H1 (cell line): Measurements from ENCODE around the gene HSF5. TPM values are rescaled to one million over a fixed set of nuclear protein-coding genes. Genes with fewer than 3 reads are reported as not detected.

Source experiments
- CTCF ChIA-PET: fragments of 300-600 bp; sonication (Branson Sonifier 250); formaldehyde crosslinking; loops from one replicate; lab custom pipeline; 2021; ENCODE audit not compliant: partially characterized antibody; lab: Charles Lee
- POLR2A ChIA-PET: fragments of 300-600 bp; sonication (Branson Sonifier 250); formaldehyde crosslinking; loops from one replicate; lab custom pipeline; 2021; ENCODE audit warnings: inconsistent platforms; ENCODE audit not compliant: partially characterized antibody; lab: Charles Lee
- DNase-seq, 2 experiments: peaks; one replicate each; pipeline versions ENCODE4 v3.0.0 to v3.0.0-alpha.2; 2010 to 2022; ENCODE audit warnings: low spot score in 2 of 2, low read depth in 1 of 2, mixed read lengths in 1 of 2
- FAIRE-seq: peaks from 2 replicates; lab custom pipeline; 2011; peaks lifted over from hg19 to GRCh38; lab: Jason Lieb, UNC
- H2AFZ ChIP-seq: 2 replicates; pipeline ENCODE4 v1.8.1; 2012; ENCODE audit warnings: low read length, inconsistent platforms
- H2AK5ac ChIP-seq: 2 replicates; pipeline ENCODE4 v1.6.1; 2013; ENCODE audit warnings: low read depth, low read length
- H2BK120ac ChIP-seq: replicated peaks from 2 replicates; pipeline ENCODE3; 2013; ENCODE audit warnings: low read depth, low read length, inconsistent platforms
- H2BK12ac ChIP-seq: 2 replicates; pipeline ENCODE4 v1.6.1; 2013; ENCODE audit warnings: low read depth, low read length
- H2BK15ac ChIP-seq: 2 replicates; pipeline ENCODE4 v1.6.1; 2013; ENCODE audit warnings: low read length
- H2BK20ac ChIP-seq: 2 replicates; pipeline ENCODE4 v1.6.1; 2013; ENCODE audit warnings: low read length
- H2BK5ac ChIP-seq: 2 replicates; pipeline ENCODE4 v1.6.1; 2013; ENCODE audit warnings: low read depth, low read length
- H3K14ac ChIP-seq: 2 replicates; pipeline ENCODE4 v1.6.1; 2013; ENCODE audit warnings: inconsistent platforms; ENCODE audit not compliant: insufficient read length
- H3K18ac ChIP-seq: 2 replicates; pipeline ENCODE4 v1.6.1; 2013; ENCODE audit warnings: low read length; ENCODE audit errors: extremely low read depth
- H3K23ac ChIP-seq: 2 replicates; pipeline ENCODE4 v1.6.1; 2013; ENCODE audit warnings: inconsistent platforms; ENCODE audit not compliant: insufficient read length
- H3K23me2 ChIP-seq: 2 replicates; pipeline ENCODE4 v1.6.1; 2013; ENCODE audit warnings: low read depth, low read length
- H3K27ac ChIP-seq: 2 replicates; pipeline ENCODE4 v1.6.1; 2011; ENCODE audit warnings: low read depth, low read length, inconsistent platforms
- H3K27me3 ChIP-seq, 4 experiments: replicated peaks in 1 of 4; 1 replicate in 1 of 4; 2 replicates in 3 of 4; pipeline versions ENCODE4 v1.6.1 to v1.8.1; 2011 to 2013; ENCODE audit warnings: low read length in 3 of 4, mild to moderate bottlenecking in 3 of 4, inconsistent platforms in 2 of 4, mixed read lengths in 2 of 4, moderate library complexity in 1 of 4; ENCODE audit not compliant: control insufficient read depth in 3 of 4, insufficient read depth in 3 of 4; ENCODE audit errors: extremely low read depth in 1 of 4
- H3K36me3 ChIP-seq, 4 experiments: 2 replicates each; pipeline versions ENCODE4 v1.6.1 to v1.8.1; 2011 to 2013; ENCODE audit warnings: mild to moderate bottlenecking in 4 of 4, low read length in 3 of 4, moderate library complexity in 2 of 4, control low read depth in 1 of 4, inconsistent platforms in 1 of 4; ENCODE audit not compliant: insufficient read depth in 4 of 4, control insufficient read depth in 2 of 4
- H3K4ac ChIP-seq: replicated peaks from 2 replicates; pipeline ENCODE3; 2013; ENCODE audit warnings: low read length, low read depth, mixed read lengths, inconsistent platforms; ENCODE audit not compliant: insufficient read length
- H3K4me1 ChIP-seq, 4 experiments: replicated peaks in 1 of 4; 1 replicate in 1 of 4; 2 replicates in 3 of 4; pipeline versions ENCODE4 v1.6.1 to v1.8.1; 2011 to 2013; ENCODE audit warnings: low read length in 3 of 4, inconsistent platforms in 2 of 4, mixed read lengths in 1 of 4; ENCODE audit not compliant: insufficient read depth in 4 of 4, control insufficient read depth in 3 of 4
- H3K4me2 ChIP-seq, 2 experiments: 2 replicates each; pipeline versions ENCODE4 v1.6.1 to v1.8.1; 2011 to 2013; ENCODE audit warnings: low read depth in 2 of 2, low read length in 2 of 2, control low read depth in 1 of 2, inconsistent platforms in 1 of 2, mild to moderate bottlenecking in 1 of 2; ENCODE audit not compliant: insufficient read depth in 1 of 2
- H3K4me3 ChIP-seq, 4 experiments: fragments of 200-600, 300-600 bp in 1 of 4; sonication (generic), shearing (Covaris generic), sonication (Bioruptor Twin) in 1 of 4; 2 replicates each; pipeline versions ENCODE4 v1.5.1 to v1.8.1; 2011 to 2016; ENCODE audit warnings: low read length in 4 of 4, low read depth in 3 of 4, control low read depth in 2 of 4, inconsistent platforms in 2 of 4, mild to moderate bottlenecking in 2 of 4, mixed read lengths in 1 of 4, moderate library complexity in 1 of 4; ENCODE audit not compliant: insufficient read depth in 2 of 4; ENCODE audit errors: extremely low read depth in 1 of 4
- H3K56ac ChIP-seq: replicated peaks from 2 replicates; pipeline ENCODE3; 2013; ENCODE audit warnings: low read depth, mild to moderate bottlenecking, mixed read lengths, low read length, inconsistent platforms; ENCODE audit not compliant: insufficient read length
- H3K79me1 ChIP-seq: 2 replicates; pipeline ENCODE4 v1.6.1; 2013; ENCODE audit warnings: low read depth, low read length, control low read depth
- H3K79me2 ChIP-seq, 2 experiments: 2 replicates each; pipeline versions ENCODE4 v1.6.1 to v1.8.1; 2012 to 2013; ENCODE audit warnings: low read length in 2 of 2, mild to moderate bottlenecking in 2 of 2, inconsistent platforms in 1 of 2; ENCODE audit not compliant: insufficient read depth in 2 of 2, control insufficient read depth in 1 of 2
- H3K9ac ChIP-seq, 4 experiments: replicated peaks in 1 of 4; 1 replicate in 1 of 4; 2 replicates in 3 of 4; pipeline versions ENCODE4 v1.6.1 to v1.8.1; 2011 to 2013; ENCODE audit warnings: low read depth in 3 of 4, low read length in 3 of 4, control low read depth in 2 of 4, mild to moderate bottlenecking in 2 of 4, moderate library complexity in 2 of 4, inconsistent platforms in 1 of 4; ENCODE audit errors: extremely low read depth in 1 of 4
- H3K9me3 ChIP-seq, 2 experiments: 2 replicates each; pipeline versions ENCODE4 v1.6.1 to v1.8.1; 2012 to 2013; ENCODE audit warnings: mild to moderate bottlenecking in 2 of 2, moderate library complexity in 2 of 2, control low read depth in 1 of 2, inconsistent platforms in 1 of 2, low read depth in 1 of 2, low read length in 1 of 2, mixed read lengths in 1 of 2; ENCODE audit not compliant: insufficient read depth in 2 of 2
- H4K20me1 ChIP-seq, 2 experiments: replicated peaks in 1 of 2; 2 replicates each; pipeline versions ENCODE3 to v1.8.1; 2011 to 2013; ENCODE audit warnings: inconsistent platforms in 2 of 2, low read length in 2 of 2, mild to moderate bottlenecking in 1 of 2; ENCODE audit not compliant: insufficient read depth in 2 of 2, control insufficient read depth in 1 of 2
- H4K5ac ChIP-seq: 2 replicates; pipeline ENCODE4 v1.6.1; 2013; ENCODE audit warnings: low read length, low read depth, mixed read lengths, inconsistent platforms; ENCODE audit not compliant: insufficient read length
- H4K8ac ChIP-seq: 2 replicates; pipeline ENCODE4 v1.8.0; 2013; ENCODE audit warnings: mild to moderate bottlenecking, moderate library complexity, low read length, inconsistent platforms; ENCODE audit not compliant: insufficient read depth; ENCODE audit errors: extremely low read depth
- H4K91ac ChIP-seq: replicated peaks from 2 replicates; pipeline ENCODE3; 2013; ENCODE audit warnings: low read length, mixed read lengths, inconsistent platforms; ENCODE audit not compliant: insufficient read length
- BCL11A ChIP-seq, 2 experiments: IDR thresholded peaks; one replicate each; pipeline ENCODE4 v1.6.1; 2011; ENCODE audit warnings: low read depth in 2 of 2, low read length in 2 of 2, mild to moderate bottlenecking in 2 of 2
- BRCA1 ChIP-seq: IDR thresholded peaks from 2 replicates; pipeline ENCODE4 v1.6.1; 2012; ENCODE audit warnings: low read depth, low read length, improper control_type of control experiment
- CBX5 ChIP-seq: fragments of 300-800, 300-1000 bp; sonication (generic); IDR thresholded peaks from 2 replicates; pipeline ENCODE4 v1.7.1; 2016; ENCODE audit warnings: antibody characterized with exemption, low read length, low read depth
- CREB1 ChIP-seq: IDR thresholded peaks from 2 replicates; pipeline ENCODE4 v1.6.1; 2012; ENCODE audit warnings: inconsistent platforms
- CTBP2 ChIP-seq: IDR thresholded peaks from 2 replicates; pipeline ENCODE4 v1.7.0; 2011; ENCODE audit warnings: borderline replicate concordance, mild to moderate bottlenecking, moderate library complexity, mixed read lengths, low read length; ENCODE audit not compliant: insufficient read depth, insufficient read length
- EGR1 ChIP-seq: IDR thresholded peaks from 2 replicates; pipeline ENCODE4 v1.6.1; 2011; ENCODE audit warnings: low read depth, low read length, borderline replicate concordance
- EZH2 ChIP-seq: fragments of 200-600 bp; sonication (generic); IDR thresholded peaks from 2 replicates; pipeline ENCODE4 v1.7.1; 2012; ENCODE audit warnings: low read depth, mild to moderate bottlenecking, moderate library complexity, low read length, inconsistent platforms; ENCODE audit not compliant: severe bottlenecking
- GABPA ChIP-seq: IDR thresholded peaks from 2 replicates; pipeline ENCODE4 v1.6.1; 2011; ENCODE audit warnings: mild to moderate bottlenecking, low read length, moderate library complexity, borderline replicate concordance; ENCODE audit not compliant: insufficient read depth
- KDM1A ChIP-seq: fragments of 200-600, 300-600 bp; sonication (generic); IDR thresholded peaks from 2 replicates; pipeline ENCODE4 v1.7.1; 2016; ENCODE audit warnings: mild to moderate bottlenecking, low read length, borderline replicate concordance
- POLR2A ChIP-seq, 2 experiments: IDR thresholded peaks; 1 replicate in 1 of 2; 2 replicates in 1 of 2; pipeline ENCODE4 v1.6.1; 2011; ENCODE audit warnings: low read depth in 2 of 2, low read length in 2 of 2, mild to moderate bottlenecking in 2 of 2; ENCODE audit errors: control extremely low read depth in 1 of 2
- SIRT6 ChIP-seq: IDR thresholded peaks from one replicate; pipeline ENCODE4 v1.7.1; 2012; ENCODE audit warnings: low read length, inconsistent platforms
- TAF7 ChIP-seq: optimal IDR thresholded peaks from 2 replicates; pipeline ENCODE3; 2011; ENCODE audit warnings: low read depth, mild to moderate bottlenecking, inconsistent platforms, low read length, moderate library complexity, borderline replicate concordance
- WGBS, 2 experiments: shearing (Covaris generic) in 1 of 2; methylation state at CpG; one replicate each; pipeline versions ENCODE4 v1.1.6 to v1.1.7; 2013 to 2015; ENCODE audit warnings: low lambda C conversion rate in 2 of 2, mixed read lengths in 2 of 2, inconsistent platforms in 1 of 2, low coverage in 1 of 2, missing lambda C conversion rate in 1 of 2; ENCODE audit not compliant: insufficient replicate concordance in 2 of 2, insufficient coverage in 1 of 2, insufficient read length in 1 of 2; ENCODE audit errors: extremely low coverage in 1 of 2, missing lambda C conversion rate in 1 of 2; 5-methylcytosine and 5-hydroxymethylcytosine counted together
- polyA plus RNA-seq, 7 experiments: library from polyadenylated mRNA; depleted of rRNA in 3 of 7; stranded (reverse) in 5 of 7; unstranded in 2 of 7; fragments of >200 nt in 5 of 7; fragments of 200-250 nt in 2 of 7; gene quantifications; 1 replicate in 5 of 7; 2 replicates in 1 of 7; 4 replicates in 1 of 7; pipeline versions ENCODE4 v1.2.1 to v1.2.3, GENCODE V29; 2011 to 2013; ENCODE audit warnings: missing spikeins in 2 of 7, mixed read lengths in 2 of 7
- total RNA-seq: library from RNA; stranded (reverse); fragmentation: NEBNext Ultra II Directional; extraction: Animal tissue kit (Norgen Biotek cat#: 25700); gene quantifications from 2 replicates; pipeline ENCODE4 v1.2.1, GENCODE V29; 2021

Gene HSF5
- total and polyA plus RNA-seq, 2 of the 8 experiments (the other 6 are each of a cell fraction or from before 2014, with no cell fraction given) = not detected

- H3K18ac ChIP-seq = peak overlapping the region; percentile 55; the same call in 1 of the 2 replicates
- H4K20me1 ChIP-seq = peaks cover 0 to 2% of the 10 kb centered on the region in 2 experiments
- H4K5ac ChIP-seq = no peak overlapping the region
- H3K27me3 ChIP-seq = no peaks in the 10 kb centered on the region
- no peak for FAIRE-seq
- H2BK120ac ChIP-seq = no peak overlapping the region
- H3K56ac ChIP-seq = no peak overlapping the region
- no peak overlapping the region for H2BK20ac ChIP-seq
- H3K14ac ChIP-seq = no peak overlapping the region
- no peak overlapping the region for H2AFZ ChIP-seq
- H3K4me2 ChIP-seq = peak overlapping the region; percentile 86 to 95
- ChIA-PET CTCF (interaction anchor here (1.2 to 7.5 kb wide), 2 partner anchors 18 to 72 kb away, joined by 3 to 163 read pairs; no protein-coding TSS in a partner anchor), POLR2A (interaction anchor here (1.0 to 4.6 kb wide), 5 partner anchors 15 to 638 kb away, joined by 4 to 42 read pairs (median 27); partner anchors contain the start of genes PRR11 and SKA2)
- no peak overlapping the region for H3K23ac ChIP-seq
- H4K91ac ChIP-seq = peak overlapping the region; percentile 69
- H3K9ac ChIP-seq = peak overlapping the region in 3 of 4 experiments; percentile 67 to 81 (median 70); a peak in 5 of 7 replicates
- peaks cover 15% of the 10 kb centered on the region for H3K23me2 ChIP-seq
- H3K4ac ChIP-seq = peak overlapping the region; percentile 40
- peak overlapping the region; percentile 26; the same call in 1 of the 2 replicates for H2AK5ac ChIP-seq
- H3K27ac ChIP-seq = peak overlapping the region; percentile 58
- peak overlapping the region; percentile 79 to 88 (median 81) for H3K4me3 ChIP-seq
- H3K79me2 ChIP-seq = peaks cover 0 to 26% of the 10 kb centered on the region in 2 experiments; a peak in 2 of 4 replicates
- peaks cover 0 to 7% (median 4%) of the 10 kb centered on the region in 4 experiments; a peak in 4 of 8 replicates for H3K36me3 ChIP-seq
- peaks cover 4% of the 10 kb centered on the region for H3K79me1 ChIP-seq
- peak overlapping the region; percentile 83; the same call in 1 of the 2 replicates for H2BK15ac ChIP-seq
- H3K4me1 ChIP-seq = peaks cover 0 to 18% (median 5%) of the 10 kb centered on the region in 4 experiments; a peak in 5 of 7 replicates
- peak overlapping the region; percentile 46; the same call in 1 of the 2 replicates for H2BK12ac ChIP-seq
- 63% methylated on average over 2 of the region's 2 CpGs; no CpG with 5 or more reads in 1 of the 2 experiments for WGBS, 2 experiments
- peak overlapping the region; percentile 61 for H2BK5ac ChIP-seq
- no peak overlapping the region for H4K8ac ChIP-seq
- H3K9me3 ChIP-seq = no peaks in the 10 kb centered on the region
- DNase-seq = no peak
- TF ChIP-seq CREB1 (no peak), BCL11A (IDR thresholded peaks at IDR 0.05; ENCODE audit: low read depth in 2 of 2, low read length in 2 of 2) (no peak), EGR1 (no peak), CTBP2 (no peak), POLR2A (IDR thresholded peaks at IDR 0.05; ENCODE audit: control extremely low read depth in 1 of 2, low read depth in 2 of 2, low read length in 2 of 2) (no peak), SIRT6 (no peak), EZH2 (no peak), BRCA1 (no peak), GABPA (no peak), TAF7 (no peak), KDM1A (no peak), CBX5 (no peak)
Measured at GRCh38 chr17:58516644-58517377, 28.6 kb upstream of the HSF5 start.
